ENCODE measurements around the gene SHOC2. TPM values are rescaled to one million over a fixed set of nuclear protein-coding genes. Genes with fewer than 3 reads are reported as not detected.

The SHOC2 gene
- total and polyA plus RNA-seq, 12 donors: 18.6 to 68.2 (median 48.5) TPM

DNA sequence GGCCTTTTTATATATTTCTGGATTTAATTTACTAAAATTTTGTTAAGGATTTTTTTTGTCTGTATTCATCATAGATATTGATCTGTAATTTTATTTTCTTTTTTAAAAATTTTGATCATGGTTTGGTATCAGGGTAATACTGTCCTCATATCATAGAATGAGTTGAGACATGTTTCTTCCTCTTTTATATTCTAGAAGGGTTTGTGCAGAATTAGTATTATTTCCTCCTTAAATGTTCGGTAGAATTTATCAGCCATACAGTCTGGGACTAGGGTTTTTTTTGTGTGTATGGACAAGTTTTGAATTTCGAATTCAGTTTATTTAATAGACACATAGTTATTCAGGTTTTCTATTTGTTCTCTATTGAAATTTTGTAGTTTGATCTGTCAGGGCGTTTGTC is 54.0 kb downstream of the SHOC2 start:
- H3K27ac ChIP-seq: no peak overlapping the region
- 89 to 91% methylated on average over 3 of the region's 3 CpGs for WGBS, 2 donors
- TF ChIP-seq, protein P1, sequence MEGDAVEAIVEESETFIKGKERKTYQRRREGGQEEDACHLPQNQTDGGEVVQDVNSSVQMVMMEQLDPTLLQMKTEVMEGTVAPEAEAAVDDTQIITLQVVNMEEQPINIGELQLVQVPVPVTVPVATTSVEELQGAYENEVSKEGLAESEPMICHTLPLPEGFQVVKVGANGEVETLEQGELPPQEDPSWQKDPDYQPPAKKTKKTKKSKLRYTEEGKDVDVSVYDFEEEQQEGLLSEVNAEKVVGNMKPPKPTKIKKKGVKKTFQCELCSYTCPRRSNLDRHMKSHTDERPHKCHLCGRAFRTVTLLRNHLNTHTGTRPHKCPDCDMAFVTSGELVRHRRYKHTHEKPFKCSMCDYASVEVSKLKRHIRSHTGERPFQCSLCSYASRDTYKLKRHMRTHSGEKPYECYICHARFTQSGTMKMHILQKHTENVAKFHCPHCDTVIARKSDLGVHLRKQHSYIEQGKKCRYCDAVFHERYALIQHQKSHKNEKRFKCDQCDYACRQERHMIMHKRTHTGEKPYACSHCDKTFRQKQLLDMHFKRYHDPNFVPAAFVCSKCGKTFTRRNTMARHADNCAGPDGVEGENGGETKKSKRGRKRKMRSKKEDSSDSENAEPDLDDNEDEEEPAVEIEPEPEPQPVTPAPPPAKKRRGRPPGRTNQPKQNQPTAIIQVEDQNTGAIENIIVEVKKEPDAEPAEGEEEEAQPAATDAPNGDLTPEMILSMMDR (IDR thresholded peaks at IDR 0.05): no peak
- H3K9me3 ChIP-seq: no peaks in the 10 kb centered on the region
- DNase-seq: no peak
- H3K36me3 ChIP-seq: no peaks in the 10 kb centered on the region
- no peaks in the 10 kb centered on the region for H3K27me3 ChIP-seq
- intact Hi-C loops (cut with DNase I): no loop called here
- peaks cover 0 to 21% (median 12%) of the 10 kb centered on the region in 9 donors for H3K4me1 ChIP-seq
- H3K4me3 ChIP-seq: no peak overlapping the region
- ATAC-seq: no peak

DNA sequence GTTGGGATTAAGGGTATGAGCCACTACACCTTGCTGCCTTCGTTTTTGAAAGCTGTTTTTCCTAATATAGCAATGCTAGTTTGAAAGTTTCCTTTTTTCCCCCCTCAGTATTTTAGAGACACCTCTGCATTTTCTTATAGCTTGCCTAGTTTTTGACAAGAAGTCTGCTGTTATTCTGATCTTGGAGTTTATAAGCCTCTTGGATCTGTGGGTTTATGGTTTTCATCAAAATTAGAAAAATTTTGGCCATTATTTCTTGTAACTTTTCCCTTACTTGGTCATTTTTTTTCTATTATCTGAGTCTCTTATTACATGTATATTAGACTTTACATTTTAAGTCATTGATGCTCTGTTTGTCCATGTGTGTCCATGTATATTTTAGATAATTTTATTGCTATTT is 57.2 kb downstream of the SHOC2 start:
- WGBS, 2 donors: 92 to 93% methylated on average over 1 of the region's 1 CpG
- intact Hi-C loops (cut with DNase I): no loop called here
- no peak for ATAC-seq
- no peak overlapping the region for H3K27ac ChIP-seq
- DNase-seq: no peak
- H3K36me3 ChIP-seq: no peaks in the 10 kb centered on the region
- no peaks in the 10 kb centered on the region for H3K27me3 ChIP-seq
- no peak overlapping the region for H3K4me3 ChIP-seq
- TF ChIP-seq, protein P1 (IDR thresholded peaks at IDR 0.05): no peak
- H3K9me3 ChIP-seq: no peaks in the 10 kb centered on the region
- peaks cover 0 to 27% (median 13%) of the 10 kb centered on the region in 9 donors for H3K4me1 ChIP-seq

DNA sequence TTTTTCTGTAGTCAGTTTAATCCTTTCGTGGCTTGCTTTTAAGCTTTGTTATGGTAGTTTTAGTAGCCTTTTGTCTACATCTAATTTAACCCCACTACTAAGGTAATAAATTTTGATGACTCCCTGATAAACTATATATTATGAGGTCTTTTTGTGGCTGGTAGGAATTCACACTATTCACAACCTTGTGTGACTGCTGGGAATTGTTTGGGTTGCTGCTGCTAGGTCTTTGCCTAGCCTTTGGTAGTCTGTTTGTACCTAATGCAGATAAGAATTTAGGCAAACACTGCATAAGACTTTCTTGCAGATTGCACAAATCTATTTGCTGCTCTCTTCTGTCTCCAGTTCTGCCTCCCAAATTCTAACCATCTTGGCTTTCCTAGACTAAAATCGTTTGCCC is 58.3 kb downstream of the SHOC2 start:
- Histone ChIP-seq H3K4me1 (peaks cover 0 to 27% (median 13%) of the 10 kb centered on the region in 9 donors), H3K36me3 (no peaks in the 10 kb centered on the region), H3K9me3 (no peaks in the 10 kb centered on the region), H3K27me3 (no peaks in the 10 kb centered on the region), H3K27ac (no peak overlapping the region), H3K4me3 (no peak overlapping the region)
- no peak for DNase-seq
- intact Hi-C loops (cut with DNase I): no loop called here
- TF ChIP-seq, protein P1 (IDR thresholded peaks at IDR 0.05): no peak
- peak in 2 of 8 donors; percentile 37 to 50 for ATAC-seq
- 75 to 91% methylated on average over 2 of the region's 2 CpGs for WGBS, 2 donors

DNA sequence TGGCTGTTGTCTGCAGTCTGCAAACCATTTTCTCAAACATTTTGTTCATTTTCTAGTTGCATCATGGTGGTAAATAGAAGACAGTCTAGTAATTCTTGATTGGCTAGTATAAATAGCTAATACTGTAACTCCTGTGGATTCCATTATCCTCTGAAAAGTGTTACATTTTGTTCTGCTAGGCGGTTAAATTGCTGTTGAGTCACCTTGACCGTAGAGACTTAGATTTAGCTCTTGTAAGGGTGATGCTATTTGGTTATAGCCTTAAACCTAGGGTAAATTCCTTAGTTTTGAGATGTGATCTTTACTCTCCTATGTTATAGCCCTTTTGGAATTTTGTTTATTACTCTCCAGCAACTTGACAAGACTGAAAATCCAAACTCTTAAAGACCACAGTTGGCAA is 58.8 kb downstream of the SHOC2 start:
- 69 to 86% methylated on average over 2 of the region's 2 CpGs for WGBS, 2 donors
- Histone ChIP-seq H3K27me3 (no peaks in the 10 kb centered on the region), H3K4me1 (peaks cover 0 to 27% (median 13%) of the 10 kb centered on the region in 9 donors), H3K36me3 (no peaks in the 10 kb centered on the region), H3K27ac (no peak overlapping the region), H3K9me3 (no peaks in the 10 kb centered on the region), H3K4me3 (no peak overlapping the region)
- DNase-seq (no peak), ATAC-seq (peak in 3 of 8 donors; percentile 28 to 74 (median 28))
- intact Hi-C loops (cut with DNase I): no loop called here
- TF ChIP-seq, protein P1 (IDR thresholded peaks at IDR 0.05): no peak
